Activated T-cell treated with anti-CD3 and anti-CD28 coated beads, Interleukin-2, amount 50 U/mL, for 4 hours (primary cell): Measurements from ENCODE around the gene MAPK8IP2. TPM values are rescaled to one million over a fixed set of nuclear protein-coding genes. Genes with fewer than 3 reads are reported as not detected.
"Not testable (repeated sequence)": the region's sequence is repeated elsewhere in the genome, so short reads cannot be mapped to it uniquely, and the experiment has no call there.

Experiments used
- ATAC-seq, 2 donors: fragments of 200-7000 bp; cut with Tn5 transposase; one replicate each; pipeline ENCODE4 v1.10.0; 2021
- DNase-seq: peaks from one replicate; pipeline ENCODE4 v3.0.0-alpha.2; 2020
- H3K27me3 Mint-ChIP-seq: one replicate; pipeline ENCODE4 v1.8.0; 2021; ENCODE audit warnings: low read depth, mixed read lengths
- H3K36me3 Mint-ChIP-seq: one replicate; pipeline ENCODE4 v1.8.0; 2022; ENCODE audit warnings: mixed read lengths; ENCODE audit not compliant: insufficient read depth
- H3K4me1 Mint-ChIP-seq: one replicate; pipeline ENCODE4 v1.8.0; 2021; ENCODE audit warnings: low read depth, mixed read lengths
- H3K4me3 Mint-ChIP-seq: one replicate; pipeline ENCODE4 v1.8.0; 2021; ENCODE audit warnings: mild to moderate bottlenecking, moderate library complexity, mixed read lengths
- H3K9me3 Mint-ChIP-seq: one replicate; pipeline ENCODE4 v1.8.0; 2021; ENCODE audit warnings: mixed read lengths
- total RNA-seq, 3 donors: library from RNA; stranded (reverse); gene quantifications; one replicate each; pipeline ENCODE4 v1.2.1, GENCODE V29; 2021

Gene MAPK8IP2
- total RNA-seq, 3 donors from 2014 or later, result 0.05 to 0.38 (median 0.16) TPM

DNA sequence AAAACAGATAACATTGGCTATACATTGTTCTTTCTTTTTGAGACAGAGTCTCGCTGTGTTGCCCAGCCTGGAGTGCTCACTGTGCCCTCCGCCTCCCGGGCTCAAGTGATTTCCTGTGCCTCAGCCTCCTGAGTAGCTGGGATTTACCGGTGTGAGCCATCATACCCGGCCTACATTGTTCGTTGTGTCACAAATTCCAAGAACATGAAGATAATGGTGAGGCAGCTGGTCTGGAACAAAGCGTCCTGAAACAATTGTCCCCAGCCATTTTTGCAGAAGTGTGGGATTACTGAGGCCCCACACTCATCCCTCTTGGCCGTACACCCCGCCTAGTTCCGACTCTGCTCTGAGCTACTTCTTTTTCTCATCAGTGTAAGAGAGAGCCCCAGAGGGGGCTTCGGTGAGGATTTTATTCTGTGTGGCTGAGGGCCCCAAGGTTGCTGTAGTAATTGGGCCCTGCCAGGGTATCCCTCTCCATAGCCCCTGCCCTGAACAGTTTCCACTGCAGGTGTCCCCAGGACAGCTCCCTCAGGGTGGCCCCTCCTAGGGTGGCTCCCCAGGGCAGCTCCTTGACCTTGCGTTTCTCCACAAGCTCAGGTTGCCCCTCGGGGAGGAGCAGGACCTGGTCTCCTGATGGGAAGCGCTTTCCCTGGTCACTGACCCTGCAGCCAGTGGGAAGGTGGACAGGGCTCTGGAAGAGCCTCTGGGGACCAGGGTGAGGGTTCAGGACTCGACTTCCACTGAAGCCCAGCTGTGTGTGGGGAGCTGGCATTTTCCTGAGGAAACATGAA is 40.5 kb downstream of the MAPK8IP2 start:
- no peak overlapping the region for H3K4me3 Mint-ChIP-seq
- no peaks in the 10 kb centered on the region for H3K36me3 Mint-ChIP-seq
- H3K27me3 Mint-ChIP-seq, result peaks cover 14% of the 10 kb centered on the region
- no peaks in the 10 kb centered on the region for H3K9me3 Mint-ChIP-seq
- no peak for ATAC-seq
- DNase-seq, result no peak
- no peaks in the 10 kb centered on the region for H3K4me1 Mint-ChIP-seq

DNA sequence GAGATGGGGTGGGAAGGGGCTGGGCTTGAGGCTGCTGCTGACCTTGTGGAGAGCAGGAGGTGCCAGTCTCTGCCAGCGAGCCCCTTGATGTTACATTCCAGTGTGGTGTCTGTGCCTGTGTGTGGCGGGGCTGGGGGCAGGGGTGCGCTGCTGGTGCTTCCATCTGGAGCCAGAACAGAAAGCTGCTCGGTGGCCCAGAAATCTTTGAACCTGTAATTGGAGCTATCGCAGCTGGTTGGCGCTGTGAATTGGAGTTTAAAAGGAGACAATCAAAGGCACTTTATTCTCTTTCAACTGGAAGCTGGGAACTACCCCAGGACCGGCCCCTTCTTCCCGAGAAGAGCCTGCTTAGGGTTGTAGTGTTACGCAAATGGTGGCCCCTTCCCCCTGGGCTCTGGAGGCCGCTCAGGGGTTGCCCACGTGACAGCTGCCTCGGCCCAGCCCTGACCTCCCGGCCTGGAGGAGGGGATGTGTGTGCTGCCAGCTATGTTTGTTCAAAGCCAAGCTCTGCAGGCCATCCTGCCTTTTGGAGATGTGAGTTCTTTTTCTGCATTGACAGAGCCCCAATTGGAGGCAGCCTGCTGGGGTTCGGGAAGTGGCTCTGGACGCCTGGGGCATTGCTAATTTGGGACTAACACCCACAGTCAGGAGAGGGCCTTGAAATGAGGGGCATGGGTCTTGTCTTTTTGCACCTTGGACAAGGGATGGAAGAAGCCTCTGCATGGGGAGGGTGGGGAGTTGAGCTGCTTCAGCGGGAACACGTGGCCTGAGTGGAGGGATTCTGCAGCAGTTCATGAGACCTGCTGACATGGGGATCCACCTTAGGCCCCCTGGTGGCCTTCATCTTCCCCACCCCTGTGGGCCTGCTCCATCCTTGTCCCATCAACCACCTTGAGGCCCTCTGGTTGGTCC is 41.4 kb downstream of the MAPK8IP2 start:
- Mint-ChIP-seq H3K9me3 (no peaks in the 10 kb centered on the region), H3K4me3 (no peak overlapping the region), H3K27me3 (peaks cover 20% of the 10 kb centered on the region), H3K4me1 (no peaks in the 10 kb centered on the region), H3K36me3 (no peaks in the 10 kb centered on the region)
- ATAC-seq (no peak), DNase-seq (no peak)

DNA sequence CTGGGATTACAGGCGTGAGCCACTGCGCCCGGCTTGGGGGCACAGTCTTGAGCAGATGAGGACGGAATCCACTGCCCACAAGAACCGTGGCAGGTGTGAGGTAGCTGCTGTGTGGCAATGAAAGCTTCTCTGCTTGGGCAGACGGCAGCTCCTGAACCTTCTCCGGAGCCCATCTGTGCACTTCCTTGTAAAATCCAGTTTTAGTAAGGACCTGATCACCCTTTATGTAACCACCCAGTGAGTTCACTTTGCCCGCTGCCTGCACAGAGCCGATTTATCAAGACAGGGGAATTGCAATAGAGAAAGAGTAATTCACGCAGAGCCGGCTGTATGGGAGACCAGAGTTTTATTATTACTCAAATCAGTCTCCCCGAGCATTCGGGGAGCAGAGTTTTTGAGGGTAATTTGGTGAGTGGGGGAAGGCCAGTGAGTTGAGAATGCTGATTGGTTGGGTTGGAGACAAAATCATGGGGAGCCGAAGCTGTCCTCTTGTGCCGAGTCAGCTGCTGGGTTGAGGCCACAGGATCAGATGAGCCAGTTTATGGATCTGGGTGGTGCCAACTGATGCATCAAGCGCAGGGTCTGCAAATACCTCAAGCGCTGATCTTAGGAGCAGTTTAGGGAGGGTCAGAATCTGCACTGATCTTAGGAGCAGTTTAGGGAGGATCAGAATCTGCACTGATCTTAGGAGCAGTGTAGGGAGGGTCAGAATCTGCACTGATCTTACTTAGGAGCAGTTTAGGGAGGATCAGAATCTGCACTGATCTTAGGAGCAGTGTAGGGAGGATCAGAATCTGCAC is 42.6 kb downstream of the MAPK8IP2 start:
- not testable (repeated sequence) for DNase-seq, H3K36me3 Mint-ChIP-seq, H3K4me3 Mint-ChIP-seq, H3K9me3 Mint-ChIP-seq, ATAC-seq, H3K4me1 Mint-ChIP-seq
- peaks cover 20% of the 10 kb centered on the region for H3K27me3 Mint-ChIP-seq

DNA sequence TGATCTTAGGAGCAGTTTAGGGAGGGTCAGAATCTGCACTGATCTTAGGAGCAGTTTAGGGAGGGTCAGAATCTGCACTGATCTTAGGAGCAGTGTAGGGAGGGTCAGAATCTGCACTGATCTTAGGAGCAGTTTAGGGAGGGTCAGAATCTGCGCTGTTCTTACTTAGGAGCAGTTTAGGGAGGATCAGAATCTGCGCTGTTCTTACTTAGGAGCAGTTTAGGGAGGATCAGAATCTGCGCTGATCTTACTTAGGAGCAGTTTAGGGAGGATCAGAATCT is 43.2 kb downstream of the MAPK8IP2 start:
- DNase-seq, ATAC-seq, H3K36me3 Mint-ChIP-seq, H3K9me3 Mint-ChIP-seq, H3K4me1 Mint-ChIP-seq, H3K4me3 Mint-ChIP-seq: not testable (repeated sequence)
- H3K27me3 Mint-ChIP-seq, result peaks cover 20% of the 10 kb centered on the region

DNA sequence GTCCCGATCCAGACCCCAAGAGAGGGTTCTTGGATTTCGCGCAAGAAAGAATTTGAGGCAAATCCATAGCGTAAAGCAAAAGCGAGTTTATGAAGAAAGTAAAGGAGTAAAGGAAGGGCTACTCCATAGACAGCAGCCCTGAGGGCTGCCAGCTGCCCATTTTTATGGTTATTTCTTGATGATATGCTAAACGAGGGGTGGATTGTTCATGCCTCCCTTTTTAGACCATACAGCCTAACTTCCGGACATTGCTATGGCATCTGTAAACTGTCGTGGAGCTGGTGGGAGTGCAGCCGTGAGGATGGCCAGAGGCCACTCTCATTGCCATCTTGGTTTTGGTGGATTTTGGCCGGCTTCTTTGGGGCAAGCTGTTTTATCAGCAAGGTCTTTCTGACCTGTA is 52.7 kb downstream of the MAPK8IP2 start:
- Mint-ChIP-seq H3K9me3 (no peaks in the 10 kb centered on the region), H3K36me3 (no peaks in the 10 kb centered on the region), H3K27me3 (peaks cover 13% of the 10 kb centered on the region), H3K4me1 (no peaks in the 10 kb centered on the region), H3K4me3 (no peak overlapping the region)
- ATAC-seq, result no peak
- DNase-seq, result no peak

DNA sequence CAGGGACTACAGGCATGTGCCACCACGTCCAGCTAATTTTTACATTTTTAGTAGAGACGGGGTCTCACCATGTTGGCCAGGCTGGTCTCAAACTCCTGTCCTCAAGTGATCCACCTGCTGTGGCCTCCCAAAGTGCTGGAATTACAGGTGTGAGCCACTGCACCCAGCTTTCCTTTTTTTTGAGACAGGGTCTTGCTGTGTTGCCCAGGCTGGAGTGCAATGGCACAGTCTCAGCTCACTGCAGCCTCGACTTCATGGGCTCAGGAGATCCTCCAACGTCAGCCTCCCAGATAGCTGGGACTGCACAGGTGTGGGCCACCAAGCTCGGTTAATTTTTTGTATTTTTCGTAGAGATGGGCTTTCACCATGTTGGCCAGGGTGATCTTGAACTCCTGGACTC is 54.1 kb downstream of the MAPK8IP2 start:
- H3K4me3 Mint-ChIP-seq, ATAC-seq, DNase-seq, H3K4me1 Mint-ChIP-seq, H3K9me3 Mint-ChIP-seq, H3K36me3 Mint-ChIP-seq: not testable (repeated sequence)
- H3K27me3 Mint-ChIP-seq, result peaks cover 16% of the 10 kb centered on the region

DNA sequence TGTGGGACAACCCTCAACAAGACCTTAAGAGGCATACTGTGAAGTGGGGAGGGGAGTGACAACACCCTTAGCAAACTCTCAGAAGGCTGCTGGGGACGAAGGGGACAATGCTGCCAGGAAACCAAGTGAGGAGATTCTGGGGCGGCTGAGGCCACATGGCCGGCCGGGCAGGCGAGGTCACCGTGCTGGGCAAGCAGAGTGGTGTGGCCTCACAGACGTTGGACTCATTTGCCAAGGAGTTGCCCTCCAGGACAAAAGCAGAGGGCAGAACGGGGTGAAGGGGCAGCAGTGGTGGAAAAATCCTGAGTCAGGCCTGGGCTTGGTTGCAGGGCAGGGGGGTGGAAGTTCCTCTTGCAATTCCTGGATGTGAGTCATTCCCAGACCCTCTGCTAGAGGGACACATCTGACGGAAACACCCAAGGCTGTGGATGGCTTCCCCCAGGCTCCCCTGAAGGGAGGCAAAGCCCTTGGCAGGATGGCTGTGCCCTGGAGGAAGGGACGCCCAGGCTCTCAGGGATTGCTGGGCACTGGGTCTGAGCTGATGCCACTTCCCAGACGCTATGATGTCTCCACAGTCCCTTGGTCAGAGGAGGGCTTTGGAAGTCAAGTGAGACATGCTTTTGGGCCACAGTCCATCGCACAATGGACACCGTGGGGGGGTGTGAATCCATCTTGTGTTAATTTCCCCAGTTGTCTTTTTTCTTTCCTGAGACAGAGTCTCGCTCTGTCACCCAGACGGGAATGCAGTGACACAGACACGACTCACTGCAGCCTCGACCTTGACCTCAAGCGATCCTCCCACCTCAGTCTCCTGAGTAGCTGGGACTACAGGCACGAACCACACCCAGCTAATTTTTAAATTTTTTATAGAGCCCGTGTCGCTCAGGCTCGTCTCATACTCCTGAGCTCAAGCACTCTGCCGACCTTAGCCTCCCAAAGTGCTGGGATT is 55.8 kb downstream of the MAPK8IP2 start:
- ATAC-seq, result no peak
- Mint-ChIP-seq H3K4me3 (no peak overlapping the region), H3K9me3 (no peaks in the 10 kb centered on the region)

DNA sequence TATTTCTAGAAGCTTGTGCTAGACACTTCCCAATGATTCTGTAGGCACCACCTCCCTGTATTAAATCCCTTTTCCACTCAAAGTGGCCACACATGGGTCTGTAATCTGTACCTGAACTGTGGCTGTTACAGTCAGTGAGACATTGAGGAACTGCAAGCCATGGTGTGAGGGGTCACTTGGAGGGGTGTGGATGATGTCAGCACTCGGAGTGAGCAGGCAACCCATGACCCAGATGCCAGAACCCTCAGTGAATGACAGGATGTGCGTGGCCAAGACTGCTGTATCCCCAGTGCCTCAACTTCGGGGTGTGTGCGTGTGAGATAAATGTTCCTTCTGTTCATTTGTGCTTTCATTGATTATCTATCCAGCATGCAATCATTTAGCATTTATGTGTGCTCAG is 57.3 kb downstream of the MAPK8IP2 start:
- H3K4me1 Mint-ChIP-seq, result no peaks in the 10 kb centered on the region
- no peak overlapping the region for H3K4me3 Mint-ChIP-seq
- no peak for ATAC-seq
- H3K27me3 Mint-ChIP-seq, result peaks cover 18% of the 10 kb centered on the region
- no peak for DNase-seq
- no peaks in the 10 kb centered on the region for H3K36me3 Mint-ChIP-seq
- H3K9me3 Mint-ChIP-seq, result no peaks in the 10 kb centered on the region

More for the DNA sequence above, 55.8 kb downstream of the MAPK8IP2 start:
- Mint-ChIP-seq H3K4me1 (no peaks in the 10 kb centered on the region), H3K27me3 (peaks cover 18% of the 10 kb centered on the region), H3K36me3 (no peaks in the 10 kb centered on the region)
- DNase-seq, result no peak

DNA sequence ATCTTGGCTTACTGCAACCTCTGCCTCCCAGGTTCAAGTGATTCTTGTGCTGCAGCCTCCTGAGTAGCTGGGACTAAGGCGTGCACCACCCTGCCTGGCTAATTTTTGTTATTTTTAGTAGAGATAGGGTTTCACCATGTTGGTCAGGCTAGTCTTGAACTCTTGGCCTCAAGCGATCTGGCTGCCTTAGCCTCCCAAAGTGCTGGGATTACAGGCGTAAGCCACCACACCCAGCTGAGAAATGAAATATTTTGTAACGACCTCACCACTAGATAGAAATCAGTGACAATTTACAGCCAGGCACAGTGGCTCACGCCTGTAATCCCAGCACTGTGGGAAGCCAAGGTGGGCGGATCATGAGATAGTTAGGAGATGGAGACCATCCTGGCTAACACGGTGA is 59.1 kb downstream of the MAPK8IP2 start:
- not testable (repeated sequence) for H3K9me3 Mint-ChIP-seq, DNase-seq, H3K36me3 Mint-ChIP-seq, H3K4me1 Mint-ChIP-seq, H3K4me3 Mint-ChIP-seq, ATAC-seq
- peaks cover 17% of the 10 kb centered on the region for H3K27me3 Mint-ChIP-seq

DNA sequence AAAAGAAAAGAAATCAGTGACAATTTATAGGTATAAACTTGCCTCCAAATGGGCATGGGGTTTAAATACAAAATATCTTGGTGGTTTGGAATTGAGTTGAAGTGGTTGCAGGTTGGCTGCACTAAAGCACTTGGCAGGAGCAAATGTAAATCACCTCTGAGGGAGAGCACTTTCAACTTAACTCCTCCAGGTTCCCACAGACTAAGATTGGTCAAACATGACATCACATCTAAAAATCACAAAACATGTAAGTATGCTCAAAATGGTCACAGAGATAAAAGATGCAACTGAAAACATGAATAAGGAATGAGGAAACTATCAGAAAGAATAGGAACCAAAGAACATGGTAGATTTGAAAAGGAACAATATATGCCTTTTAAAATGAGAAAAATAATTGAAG is 59.7 kb downstream of the MAPK8IP2 start:
- DNase-seq, result no peak
- no peak for ATAC-seq
- Mint-ChIP-seq H3K36me3 (no peaks in the 10 kb centered on the region), H3K4me1 (no peaks in the 10 kb centered on the region), H3K4me3 (no peak overlapping the region), H3K27me3 (peaks cover 19% of the 10 kb centered on the region), H3K9me3 (no peaks in the 10 kb centered on the region)

Other genes starting within 250 kb of the MAPK8IP2 start
- 100 to 1,000 TPM; 128 to 130 (median 129) TPM for gene SBF1, start 125.8 kb upstream of the MAPK8IP2 start, total RNA-seq
- gene ADM2, start 119.2 kb upstream of the MAPK8IP2 start, total RNA-seq, result 1 to 10 TPM; 4.8 to 9.4 (median 8.2) TPM
- under 1 TPM in 1 of 3 donors, not detected in 2; 0.30 TPM for gene MIOX, start 113.9 kb upstream of the MAPK8IP2 start, total RNA-seq
- 10 to 100 TPM; 68.7 to 79.9 (median 72.2) TPM for gene LMF2, start 93.1 kb upstream of the MAPK8IP2 start, total RNA-seq
- gene NCAPH2, start 92.6 kb upstream of the MAPK8IP2 start, total RNA-seq, result 100 to 1,000 TPM; 152 to 175 (median 156) TPM
- gene SCO2, start 75.2 kb upstream of the MAPK8IP2 start, total RNA-seq, result 10 to 100 TPM; 12.7 to 14.4 (median 14.2) TPM
- gene TYMP, start 70.8 kb upstream of the MAPK8IP2 start, total RNA-seq, result 100 to 1,000 TPM in 1 of 3 donors, 10 to 100 TPM in 2; 64.4 to 103 (median 66.1) TPM
- gene KLHDC7B, start 54.9 kb upstream of the MAPK8IP2 start, total RNA-seq, result 1 to 10 TPM; 5.4 to 7.4 (median 6.4) TPM
- not detected for gene SYCE3, start 37.9 kb upstream of the MAPK8IP2 start, total RNA-seq
- gene CPT1B, start 22.4 kb upstream of the MAPK8IP2 start, total RNA-seq, result 10 to 100 TPM; 30.0 to 38.3 (median 32.7) TPM
- 10 to 100 TPM; 56.1 to 63.2 (median 60.7) TPM for gene CHKB, start 17.9 kb upstream of the MAPK8IP2 start, total RNA-seq
- gene ARSA, start 27.4 kb downstream of the MAPK8IP2 start, total RNA-seq, result 10 to 100 TPM; 10.5 to 13.1 (median 11.0) TPM
- gene SHANK3, start 72.0 kb downstream of the MAPK8IP2 start, total RNA-seq, result under 1 TPM; 0.05 to 0.24 (median 0.08) TPM
- gene ACR, start 137.4 kb downstream of the MAPK8IP2 start, total RNA-seq, result not detected
- 10 to 100 TPM; 28.3 to 38.4 (median 28.4) TPM for gene RABL2B, start 182.8 kb downstream of the MAPK8IP2 start, total RNA-seq